Measurements from ENCODE around the gene NF2. TPM values are rescaled to one million over a fixed set of nuclear protein-coding genes. Genes with fewer than 3 reads are reported as not detected.

The NF2 gene
- total RNA-seq, 4 donors from 2014 or later = 26.6 to 35.2 (median 32.9) TPM

- no peak for ATAC-seq (ENCODE audit: low FRiP score)
- no peak for TF ChIP-seq CTCF (IDR thresholded peaks at IDR 0.05)
- no peak for DNase-seq (ENCODE audit: low spot score)
Measured at GRCh38 chr22:29715705-29716104, 112.3 kb downstream of the NF2 start.

GRCh38 chr22:29716814-29717545 is 113.5 kb downstream of the NF2 start:
- DNase-seq (ENCODE audit: low spot score) (no peak), ATAC-seq (ENCODE audit: low FRiP score) (no peak)
- TF ChIP-seq CTCF (IDR thresholded peaks at IDR 0.05) = no peak

GRCh38 chr22:29717789-29718188 is 114.4 kb downstream of the NF2 start:
- ATAC-seq (ENCODE audit: low FRiP score) (no peak), DNase-seq (ENCODE audit: low spot score) (no peak)
- no peak for TF ChIP-seq CTCF (IDR thresholded peaks at IDR 0.05)

- no peak for DNase-seq (ENCODE audit: low spot score)
Measured at GRCh38 chr22:29718949-29719898, 115.8 kb downstream of the NF2 start.

GRCh38 chr22:29719899-29720645 is 116.6 kb downstream of the NF2 start, which contains the start of gene CABP7:
TSS of gene CABP7 (plus strand) at chr22:29720003. CDS start at chr22:29720425, 422 bp downstream.
- TF ChIP-seq CTCF (IDR thresholded peaks at IDR 0.05) = no peak
- no peak for DNase-seq (ENCODE audit: low spot score)
- no peak for ATAC-seq (ENCODE audit: low FRiP score)

More at GRCh38 chr22:29718949-29719898, 115.8 kb downstream of the NF2 start:
- TF ChIP-seq CTCF (IDR thresholded peaks at IDR 0.05) = no peak
- no peak for ATAC-seq (ENCODE audit: low FRiP score)

- DNase-seq (ENCODE audit: low spot score) (no peak), ATAC-seq (ENCODE audit: low FRiP score) (no peak)
- TF ChIP-seq CTCF (IDR thresholded peaks at IDR 0.05) = no peak
Measured at GRCh38 chr22:29720811-29721323, 117.4 kb downstream of the NF2 start.

Data from omental fat pad (tissue), 4 donors.